K562 (cell line): ENCODE measurements around the gene NFYC. TPM values are rescaled to one million over a fixed set of nuclear protein-coding genes. Genes with fewer than 3 reads are reported as not detected.

Source experiments
- ATAC-seq: fragments of 200-7000 bp; cut with Tn5 transposase; 3 replicates; pipeline ENCODE4 v1.9.1; 2020; ENCODE audit warnings: moderate library complexity
- BruUV-seq: library from RNA; stranded (reverse); fragments of 400-500 nt; replicated peaks from 2 replicates; lab custom pipeline; 2021; lab: Mats Ljungman, UMichigan
- CTCF ChIA-PET: fragments of 300-600 bp; formaldehyde crosslinking; extraction: SDS; loops from one replicate; lab custom pipeline; 2021; ENCODE audit warnings: low intra/inter-chr PET ratio; lab: Yijun Ruan, JAX
- POLR2A ChIA-PET: fragments of 300-600, 350-650 bp; sonication (Branson Sonifier 250); formaldehyde crosslinking; extraction: SDS; loops from one replicate; lab custom pipeline; 2021; ENCODE audit warnings: antibody characterized with exemption, inconsistent platforms; lab: Yijun Ruan, JAX
- DNase-seq, 4 experiments: peaks; one replicate each; pipeline versions ENCODE4 v3.0.0 to v3.0.0-alpha.2; 2011 to 2018; ENCODE audit warnings: low spot score in 3 of 4, mixed read lengths in 3 of 4; ENCODE audit errors: extremely low read depth in 1 of 4
- FAIRE-seq: peaks from 2 replicates; lab custom pipeline; 2011; peaks lifted over from hg19 to GRCh38; lab: Jason Lieb, UNC
- H2AFZ ChIP-seq: 2 replicates; pipeline ENCODE4 v1.6.0; 2011; ENCODE audit warnings: low read depth, low read length, control low read depth, inconsistent platforms
- H3K27ac ChIP-seq: fragments of 200-600 bp; 3 replicates; pipeline ENCODE4 v1.8.0; 2011; ENCODE audit warnings: low read depth, mild to moderate bottlenecking, control low read depth, inconsistent platforms, low read length, moderate library complexity, mixed read lengths; ENCODE audit errors: extremely low read depth
- H3K27me3 ChIP-seq, 2 experiments: fragments of 300-600 bp in 1 of 2; 2 replicates in 1 of 2; 3 replicates in 1 of 2; pipeline versions ENCODE4 v1.6.0 to v1.8.0; 2011; ENCODE audit warnings: inconsistent platforms in 2 of 2, low read length in 2 of 2, mild to moderate bottlenecking in 1 of 2, mixed read lengths in 1 of 2, moderate library complexity in 1 of 2; ENCODE audit not compliant: control insufficient read depth in 2 of 2, insufficient read depth in 2 of 2
- H3K36me3 ChIP-seq: fragments of 300-600 bp; 3 replicates; pipeline ENCODE4 v1.8.0; 2011; ENCODE audit warnings: mild to moderate bottlenecking, low read length, inconsistent platforms; ENCODE audit not compliant: control insufficient read depth, insufficient read depth
- H3K4me1 ChIP-seq, 2 experiments: fragments of 200-600 bp in 1 of 2; replicated peaks in 1 of 2; 2 replicates in 1 of 2; 3 replicates in 1 of 2; pipeline versions ENCODE4 v1.5.1 to v1.8.0; 2011; ENCODE audit warnings: inconsistent platforms in 2 of 2, low read length in 2 of 2, mild to moderate bottlenecking in 1 of 2, mixed read lengths in 1 of 2, moderate library complexity in 1 of 2; ENCODE audit not compliant: control insufficient read depth in 2 of 2, insufficient read depth in 2 of 2
- H3K4me2 ChIP-seq: 2 replicates; pipeline ENCODE4 v1.6.1; 2011; ENCODE audit warnings: low read length, control low read depth, inconsistent platforms, mixed read lengths; ENCODE audit not compliant: insufficient read depth
- H3K4me3 ChIP-seq: fragments of 200-600 bp; sonication (generic), shearing (Covaris generic); 2 replicates; pipeline ENCODE4 v1.5.1; 2016; ENCODE audit warnings: control low read depth, inconsistent platforms
- H3K79me2 ChIP-seq: fragments of 200-600 bp; 3 replicates; pipeline ENCODE4 v1.8.0; 2011; ENCODE audit warnings: low read length, inconsistent platforms; ENCODE audit not compliant: control insufficient read depth, insufficient read depth
- H3K9ac ChIP-seq, 2 experiments: 2 replicates each; pipeline versions ENCODE4 v1.6.0 to v1.6.1; 2011; ENCODE audit warnings: low read depth in 2 of 2, low read length in 2 of 2, control low read depth in 1 of 2, inconsistent platforms in 1 of 2, mild to moderate bottlenecking in 1 of 2, mixed read lengths in 1 of 2; ENCODE audit not compliant: insufficient read depth in 1 of 2
- H3K9me1 ChIP-seq: one replicate; pipeline ENCODE4 v1.6.0; 2011; ENCODE audit warnings: inconsistent platforms, mild to moderate bottlenecking, low read length, moderate library complexity; ENCODE audit not compliant: control insufficient read depth, insufficient read depth
- H3K9me3 ChIP-seq: replicated peaks from 2 replicates; pipeline ENCODE4 v1.5.1; 2011; ENCODE audit warnings: low read depth, low read length, inconsistent platforms; ENCODE audit not compliant: control insufficient read depth, insufficient read depth
- H4K20me1 ChIP-seq: replicated peaks from 2 replicates; pipeline ENCODE4 v1.6.1; 2011; ENCODE audit warnings: low read length, inconsistent platforms, mixed read lengths; ENCODE audit not compliant: control insufficient read depth, insufficient read depth
- BCL6 ChIP-seq: fragments of 250-450 bp; sonication (Bioruptor Pico); IDR thresholded peaks from 2 replicates; pipeline ENCODE4 v1.4.0; 2020
- EGR1 ChIP-seq: fragments of 450-650 bp; conservative IDR thresholded peaks from 2 replicates; pipeline ENCODE4 v1.6.1; 2017; ENCODE audit warnings: mild to moderate bottlenecking
- FOS ChIP-seq: IDR thresholded peaks from 3 replicates; pipeline ENCODE4 v1.6.1; 2011; ENCODE audit not compliant: insufficient read length; ENCODE audit errors: extremely low read depth
- FOXJ2 ChIP-seq: fragments of 200-800 bp; sonication (Bioruptor generic); IDR thresholded peaks from 2 replicates; pipeline ENCODE4 v1.6.1; 2016; ENCODE audit warnings: missing genetic modification characterization, missing compliant biosample characterization
- GABPA ChIP-seq: fragments of 200-800 bp; sonication (Bioruptor generic); conservative IDR thresholded peaks from 2 replicates; pipeline ENCODE4 v1.6.1; 2016; ENCODE audit warnings: low read depth, missing genetic modification characterization, missing compliant biosample characterization
- GABPB2 ChIP-seq: fragments of 250-450 bp; sonication (Bioruptor Pico); conservative IDR thresholded peaks from 2 replicates; pipeline ENCODE4 v1.5.1; 2021; ENCODE audit warnings: mild to moderate bottlenecking
- HNRNPH1 ChIP-seq: fragments of 200-400 bp; formaldehyde crosslinking; optimal IDR thresholded peaks from 2 replicates; pipeline ENCODE3; 2017; ENCODE audit warnings: low read depth, mild to moderate bottlenecking, low read length, moderate library complexity
- ILF3 ChIP-seq: fragments of 450-650 bp; IDR thresholded peaks from 2 replicates; pipeline ENCODE4 v1.6.1; 2018; ENCODE audit warnings: antibody characterized with exemption, mild to moderate bottlenecking, moderate library complexity, borderline replicate concordance
- PRPF4 ChIP-seq: fragments of 200-400 bp; formaldehyde crosslinking; IDR thresholded peaks from one replicate; pipeline ENCODE4 v1.6.1; 2017; ENCODE audit warnings: low read length, low read depth, mild to moderate bottlenecking; ENCODE audit not compliant: insufficient read depth, poor library complexity, severe bottlenecking
- ZNF316 ChIP-seq: fragments of 450-650 bp; IDR thresholded peaks from 2 replicates; pipeline ENCODE4 v1.6.1; 2016
- ZNF384 ChIP-seq: IDR thresholded peaks from 2 replicates; pipeline ENCODE4 v1.6.1; 2012; ENCODE audit warnings: low read depth, low read length, improper control_type of control experiment
- ZNF77 ChIP-seq: fragments of 250-450 bp; sonication (Bioruptor Pico); IDR thresholded peaks from 2 replicates; pipeline ENCODE4 v1.5.0; 2020
- WGBS: fragments of 100-300 bp; shearing (Covaris generic); methylation state at CpG from one replicate; pipeline ENCODE4 v1.1.6; 2016; ENCODE audit warnings: low coverage, mixed read lengths; ENCODE audit not compliant: insufficient coverage; ENCODE audit errors: missing lambda C conversion rate; 5-methylcytosine and 5-hydroxymethylcytosine counted together
- in situ Hi-C: fragments of 300-500 bp; cut with MboI; formaldehyde crosslinking; loops from 4 replicates; pipeline ENCODE4 v1.15.0; 2018; ENCODE audit warnings: inconsistent platforms, mixed read lengths
- intact Hi-C: fragments of 100-400 bp; cut with micrococcal nuclease; formaldehyde crosslinking; loops from 2 replicates; pipeline ENCODE4 v1.14.2; 2022
- polyA plus RNA-seq, 8 experiments: library from polyadenylated mRNA; depleted of rRNA in 4 of 8; stranded (reverse) in 5 of 8; unstranded in 3 of 8; fragments of >200 nt; fragmentation: Nextera tagmentation in 2 of 8; fragmentation: Illumina TruSeq in 1 of 8; extraction: Ambion mirVana in 2 of 8; extraction: Trizol in 1 of 8; gene quantifications; 2 replicates each; pipeline versions ENCODE4 v1.2.1 to v1.2.3, GENCODE V29; 2011 to 2014; ENCODE audit warnings: inconsistent platforms in 1 of 8, missing spikeins in 1 of 8
- total RNA-seq, 7 experiments: library from RNA; depleted of rRNA in 6 of 7; stranded (reverse); fragments of >200 nt in 6 of 7; fragmentation: Illumina TruSeq in 2 of 7; extraction: Trizol in 2 of 7; gene quantifications; 2 replicates each; pipeline versions ENCODE4 v1.2.1 to v1.2.3, GENCODE V29; 2011 to 2021; ENCODE audit warnings: low replicate concordance in 1 of 7
- TF ChIP-seq, protein P1 (sequence below): fragments of 450-650 bp; IDR thresholded peaks from 2 replicates; pipeline ENCODE4 v1.6.1; 2016; ENCODE audit warnings: borderline replicate concordance
- TF ChIP-seq, protein P2 (sequence below): IDR thresholded peaks from 2 replicates; pipeline ENCODE4 v1.6.1; 2014; ENCODE audit warnings: antibody characterized with exemption

Gene NFYC
- total and polyA plus RNA-seq, 9 of the 15 experiments (the other 6 are each of a cell fraction or from before 2014, with no cell fraction given) = 4.8 to 59.8 (median 41.1) TPM

- POLR2A ChIA-PET = interaction anchor here (0.6 to 1.7 kb wide), 5 partner anchors 20 to 181 kb away, joined by 3 to 5 read pairs (median 4); partner anchors contain the start of gene NFYC
- TF ChIP-seq BCL6 (CRISPR knock-in tag) = no peak
- TF ChIP-seq, protein P1, sequence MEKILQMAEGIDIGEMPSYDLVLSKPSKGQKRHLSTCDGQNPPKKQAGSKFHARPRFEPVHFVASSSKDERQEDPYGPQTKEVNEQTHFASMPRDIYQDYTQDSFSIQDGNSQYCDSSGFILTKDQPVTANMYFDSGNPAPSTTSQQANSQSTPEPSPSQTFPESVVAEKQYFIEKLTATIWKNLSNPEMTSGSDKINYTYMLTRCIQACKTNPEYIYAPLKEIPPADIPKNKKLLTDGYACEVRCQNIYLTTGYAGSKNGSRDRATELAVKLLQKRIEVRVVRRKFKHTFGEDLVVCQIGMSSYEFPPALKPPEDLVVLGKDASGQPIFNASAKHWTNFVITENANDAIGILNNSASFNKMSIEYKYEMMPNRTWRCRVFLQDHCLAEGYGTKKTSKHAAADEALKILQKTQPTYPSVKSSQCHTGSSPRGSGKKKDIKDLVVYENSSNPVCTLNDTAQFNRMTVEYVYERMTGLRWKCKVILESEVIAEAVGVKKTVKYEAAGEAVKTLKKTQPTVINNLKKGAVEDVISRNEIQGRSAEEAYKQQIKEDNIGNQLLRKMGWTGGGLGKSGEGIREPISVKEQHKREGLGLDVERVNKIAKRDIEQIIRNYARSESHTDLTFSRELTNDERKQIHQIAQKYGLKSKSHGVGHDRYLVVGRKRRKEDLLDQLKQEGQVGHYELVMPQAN = no peak
- TF ChIP-seq GABPA (tag) = peak; percentile 45; the same call in 1 of the 2 replicates
- no peak for TF ChIP-seq ZNF384
- no peak for TF ChIP-seq GABPB2
- no peak for TF ChIP-seq ZNF77 (CRISPR knock-in tag)
- no peak for TF ChIP-seq ZNF316
- no peak for TF ChIP-seq FOXJ2 (tag)
- TF ChIP-seq HNRNPH1 = no peak
- 0 out of 2 replicates have a peak, but pooled peaks have one; percentile 18 for TF ChIP-seq EGR1
- TF ChIP-seq, protein P2, sequence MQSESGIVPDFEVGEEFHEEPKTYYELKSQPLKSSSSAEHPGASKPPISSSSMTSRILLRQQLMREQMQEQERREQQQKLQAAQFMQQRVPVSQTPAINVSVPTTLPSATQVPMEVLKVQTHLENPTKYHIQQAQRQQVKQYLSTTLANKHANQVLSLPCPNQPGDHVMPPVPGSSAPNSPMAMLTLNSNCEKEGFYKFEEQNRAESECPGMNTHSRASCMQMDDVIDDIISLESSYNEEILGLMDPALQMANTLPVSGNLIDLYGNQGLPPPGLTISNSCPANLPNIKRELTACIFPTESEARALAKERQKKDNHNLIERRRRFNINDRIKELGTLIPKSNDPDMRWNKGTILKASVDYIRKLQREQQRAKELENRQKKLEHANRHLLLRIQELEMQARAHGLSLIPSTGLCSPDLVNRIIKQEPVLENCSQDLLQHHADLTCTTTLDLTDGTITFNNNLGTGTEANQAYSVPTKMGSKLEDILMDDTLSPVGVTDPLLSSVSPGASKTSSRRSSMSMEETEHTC = no peak
- no peak for TF ChIP-seq PRPF4
- TF ChIP-seq ILF3 = no peak
- no peak for TF ChIP-seq FOS
- no TSS peak for BruUV-seq
- DNase-seq (no peak), FAIRE-seq (peak; percentile 35), ATAC-seq (no peak)
- no peak overlapping the region for H3K4me3 ChIP-seq
- H3K9ac ChIP-seq = peak overlapping the region in 1 of 2 experiments; percentile 6; a peak in 1 of 4 replicates
- no peaks in the 10 kb centered on the region for H3K9me3 ChIP-seq
- no peaks in the 10 kb centered on the region for H3K36me3 ChIP-seq
- peaks cover 4% of the 10 kb centered on the region for H3K9me1 ChIP-seq
- H2AFZ ChIP-seq = no peak overlapping the region
- H3K79me2 ChIP-seq = no peaks in the 10 kb centered on the region
- H3K4me2 ChIP-seq = peak overlapping the region; percentile 12; the same call in 1 of the 2 replicates
- CTCF ChIA-PET = no interaction called here
- peaks cover 4% of the 10 kb centered on the region; the same call in 1 of the 2 replicates for H4K20me1 ChIP-seq
- H3K27ac ChIP-seq = no peak overlapping the region
- WGBS = 31% methylated on average over 7 of the region's 7 CpGs
- peaks cover 8 to 76% of the 10 kb centered on the region in 2 experiments for H3K27me3 ChIP-seq
- in situ Hi-C loops = no loop called here
- H3K4me1 ChIP-seq = peaks cover 12 to 16% of the 10 kb centered on the region in 2 experiments; a peak in 4 of 5 replicates
- intact Hi-C loops = no loop called here
These were observed 31.9 kb upstream of the NFYC start for GRCh38 chr1:40659649-40659947.
